GM23338 (cell line): Measurements from ENCODE around the gene DDX19B. TPM values are rescaled to one million over a fixed set of nuclear protein-coding genes. Genes with fewer than 3 reads are reported as not detected.
A peak's percentile ranks its signal among the peaks of the same experiment; 100 is the strongest.

Experiments used
- ATAC-seq: fragments of 200-7000 bp; cut with Tn5 transposase; 3 replicates; pipeline ENCODE4 v1.9.1; 2020
- DNase-seq: peaks from one replicate; pipeline ENCODE4 v3.0.0-alpha.2; 2015; ENCODE audit warnings: low spot score
- H2AFZ ChIP-seq: fragments of 200-600 bp; sonication (generic); 2 replicates; pipeline ENCODE4 v1.8.0; 2016; ENCODE audit warnings: antibody characterized with exemption, mild to moderate bottlenecking, moderate library complexity
- H3F3A ChIP-seq: fragments of 200-600 bp; sonication (generic); replicated peaks from 2 replicates; pipeline ENCODE4 v1.8.0; 2017; ENCODE audit warnings: antibody characterized with exemption, mixed run types, low read depth
- H3K27ac ChIP-seq: fragments of 200-600 bp; sonication (generic); 2 replicates; pipeline ENCODE4 v1.6.1; 2016; ENCODE audit warnings: low read depth
- H3K27me3 ChIP-seq: fragments of 200-600 bp; sonication (generic); 2 replicates; pipeline ENCODE4 v1.8.0; 2016; ENCODE audit warnings: mild to moderate bottlenecking, mixed run types, moderate library complexity; ENCODE audit not compliant: insufficient read depth
- H3K36me3 ChIP-seq: fragments of 200-600 bp; sonication (generic); 2 replicates; pipeline ENCODE4 v1.8.0; 2016; ENCODE audit warnings: mild to moderate bottlenecking; ENCODE audit not compliant: insufficient read depth
- H3K4me1 ChIP-seq: fragments of 200-600 bp; sonication (generic); 2 replicates; pipeline ENCODE4 v1.8.0; 2016; ENCODE audit warnings: mild to moderate bottlenecking, moderate library complexity; ENCODE audit not compliant: insufficient read depth
- H3K4me2 ChIP-seq: fragments of 200-600 bp; sonication (generic); 2 replicates; pipeline ENCODE4 v1.7.1; 2017; ENCODE audit warnings: mixed run types
- H3K4me3 ChIP-seq: fragments of 200-600 bp; sonication (generic); 2 replicates; pipeline ENCODE4 v1.6.1; 2016; ENCODE audit warnings: mixed run types
- H3K79me2 ChIP-seq: fragments of 200-600 bp; sonication (generic); replicated peaks from 2 replicates; pipeline ENCODE4 v1.8.0; 2017; ENCODE audit warnings: mild to moderate bottlenecking; ENCODE audit not compliant: insufficient read depth
- H3K9me2 ChIP-seq: fragments of 200-600 bp; sonication (generic); 2 replicates; pipeline ENCODE4 v1.8.0; 2017; ENCODE audit not compliant: insufficient read depth
- H4K20me1 ChIP-seq: fragments of 200-600 bp; sonication (generic); replicated peaks from 2 replicates; pipeline ENCODE4 v1.8.0; 2017; ENCODE audit warnings: mild to moderate bottlenecking; ENCODE audit not compliant: insufficient read depth
- H3K27ac Mint-ChIP-seq: 2 replicates; pipeline ENCODE4 v1.8.0; 2020; ENCODE audit warnings: inconsistent platforms, mild to moderate bottlenecking, moderate library complexity, mixed read lengths
- H3K27me3 Mint-ChIP-seq: 3 replicates; pipeline ENCODE4 v1.8.0; 2022; ENCODE audit warnings: low read depth, mild to moderate bottlenecking, moderate library complexity, mixed read lengths, inconsistent platforms; ENCODE audit not compliant: insufficient read depth, poor library complexity
- H3K36me3 Mint-ChIP-seq: 3 replicates; pipeline ENCODE4 v1.8.0; 2021; ENCODE audit warnings: low read depth, mild to moderate bottlenecking, inconsistent platforms, moderate library complexity, mixed read lengths
- H3K4me1 Mint-ChIP-seq: 3 replicates; pipeline ENCODE4 v1.8.0; 2020; ENCODE audit warnings: mild to moderate bottlenecking, inconsistent platforms, mixed read lengths
- H3K4me3 Mint-ChIP-seq: 3 replicates; pipeline ENCODE4 v1.8.0; 2021; ENCODE audit warnings: moderate library complexity, mild to moderate bottlenecking, inconsistent platforms, mixed read lengths
- H3K9me3 Mint-ChIP-seq: 3 replicates; pipeline ENCODE4 v1.8.0; 2020; ENCODE audit warnings: moderate library complexity, mild to moderate bottlenecking, inconsistent platforms, mixed read lengths
- CREB1 ChIP-seq: fragments of 250-450 bp; sonication (Bioruptor Pico); IDR thresholded peaks from 2 replicates; pipeline ENCODE4 v1.5.0; 2020; ENCODE audit warnings: low read depth, mild to moderate bottlenecking, moderate library complexity
- ETS1 ChIP-seq: IDR thresholded peaks from 2 replicates; pipeline ENCODE4 v1.6.1; 2016; ENCODE audit warnings: antibody characterized with exemption
- EZH2 ChIP-seq: fragments of 200-600 bp; sonication (generic); IDR thresholded peaks from one replicate; pipeline ENCODE4 v1.8.0; 2017; ENCODE audit warnings: antibody characterized with exemption, mild to moderate bottlenecking, low read depth; ENCODE audit not compliant: unreplicated experiment
- EZH2phosphoT487 ChIP-seq: fragments of 200-600 bp; sonication (generic); IDR thresholded peaks from one replicate; pipeline ENCODE4 v1.8.1; 2018; ENCODE audit warnings: antibody characterized with exemption; ENCODE audit not compliant: unreplicated experiment
- JUNB ChIP-seq: IDR thresholded peaks from one replicate; pipeline ENCODE4 v1.6.1; 2016; ENCODE audit warnings: antibody characterized with exemption; ENCODE audit not compliant: unreplicated experiment
- NANOG ChIP-seq: IDR thresholded peaks from 2 replicates; pipeline ENCODE4 v1.6.1; 2016; ENCODE audit warnings: antibody characterized with exemption, borderline replicate concordance
- POLR2AphosphoS5 ChIP-seq: IDR thresholded peaks from 2 replicates; pipeline ENCODE4 v1.6.1; 2016; ENCODE audit warnings: antibody characterized with exemption, low read depth
- STAT1 ChIP-seq: IDR thresholded peaks from one replicate; pipeline ENCODE4 v1.6.1; 2016; ENCODE audit warnings: antibody characterized with exemption; ENCODE audit not compliant: unreplicated experiment
- ZNF114 ChIP-seq: fragments of 250-450 bp; sonication (Bioruptor Pico); IDR thresholded peaks from 2 replicates; pipeline ENCODE4 v1.5.0; 2020; ENCODE audit warnings: mild to moderate bottlenecking, moderate library complexity
- ZNF331 ChIP-seq: fragments of 250-450 bp; sonication (Bioruptor Pico); IDR thresholded peaks from 2 replicates; pipeline ENCODE4 v1.5.0; 2020; ENCODE audit warnings: low read depth, mild to moderate bottlenecking, moderate library complexity
- polyA plus RNA-seq: library from polyadenylated mRNA; unstranded; fragments of >200 nt; fragmentation: Nextera tagmentation; extraction: Ambion mirVana; gene quantifications from 2 replicates; pipeline ENCODE4 v1.2.1, GENCODE V29; 2016
- total RNA-seq: library from RNA; depleted of rRNA; stranded (reverse); fragments of >200 nt; shearing (Covaris generic); gene quantifications from 2 replicates; pipeline ENCODE4 v1.2.3, GENCODE V29; 2014
- TF ChIP-seq, protein P1 (sequence below): IDR thresholded peaks from one replicate; pipeline ENCODE4 v1.6.1; 2018; ENCODE audit warnings: antibody characterized with exemption; ENCODE audit not compliant: unreplicated experiment

Gene DDX19B
- total and polyA plus RNA-seq, 2 experiments from 2014 or later: 42.2 to 45.8 TPM

GRCh38 chr16:70289229-70290094 is 9.5 kb upstream of the DDX19B start, which contains the start of gene AARS1:
Gene AARS1, minus strand, starts transcription at chr16:70289506. Its CDS starts 6,743 bp downstream, at chr16:70282763.
- H2AFZ ChIP-seq: no peak within 1 kb of the TSS
- peaks cover 41% of the 10 kb centered on the region for H3K36me3 Mint-ChIP-seq
- H3K9me3 Mint-ChIP-seq: peaks cover 3% of the 10 kb centered on the region; the same call in 2 of the 3 replicates
- H3F3A ChIP-seq: peaks cover 17% of the 10 kb centered on the region; the same call in 1 of the 2 replicates
- peaks cover 7% of the 10 kb centered on the region for H3K4me1 ChIP-seq
- DNase-seq (peak; percentile 100), ATAC-seq (peak; percentile 96)
- H4K20me1 ChIP-seq: peaks cover 28% of the 10 kb centered on the region
- peak within 1 kb of the TSS; percentile 98 for H3K4me2 ChIP-seq
- H3K27ac Mint-ChIP-seq: peak within 1 kb of the TSS; percentile 100
- no peaks in the 10 kb centered on the region for H3K27me3 ChIP-seq
- no peaks in the 10 kb centered on the region for H3K9me2 ChIP-seq
- H3K36me3 ChIP-seq: peaks cover 20% of the 10 kb centered on the region
- peaks cover 47% of the 10 kb centered on the region for H3K79me2 ChIP-seq
- H3K4me1 Mint-ChIP-seq: peaks cover 5% of the 10 kb centered on the region
- TF ChIP-seq NANOG: no peak
- TF ChIP-seq, protein P1, sequence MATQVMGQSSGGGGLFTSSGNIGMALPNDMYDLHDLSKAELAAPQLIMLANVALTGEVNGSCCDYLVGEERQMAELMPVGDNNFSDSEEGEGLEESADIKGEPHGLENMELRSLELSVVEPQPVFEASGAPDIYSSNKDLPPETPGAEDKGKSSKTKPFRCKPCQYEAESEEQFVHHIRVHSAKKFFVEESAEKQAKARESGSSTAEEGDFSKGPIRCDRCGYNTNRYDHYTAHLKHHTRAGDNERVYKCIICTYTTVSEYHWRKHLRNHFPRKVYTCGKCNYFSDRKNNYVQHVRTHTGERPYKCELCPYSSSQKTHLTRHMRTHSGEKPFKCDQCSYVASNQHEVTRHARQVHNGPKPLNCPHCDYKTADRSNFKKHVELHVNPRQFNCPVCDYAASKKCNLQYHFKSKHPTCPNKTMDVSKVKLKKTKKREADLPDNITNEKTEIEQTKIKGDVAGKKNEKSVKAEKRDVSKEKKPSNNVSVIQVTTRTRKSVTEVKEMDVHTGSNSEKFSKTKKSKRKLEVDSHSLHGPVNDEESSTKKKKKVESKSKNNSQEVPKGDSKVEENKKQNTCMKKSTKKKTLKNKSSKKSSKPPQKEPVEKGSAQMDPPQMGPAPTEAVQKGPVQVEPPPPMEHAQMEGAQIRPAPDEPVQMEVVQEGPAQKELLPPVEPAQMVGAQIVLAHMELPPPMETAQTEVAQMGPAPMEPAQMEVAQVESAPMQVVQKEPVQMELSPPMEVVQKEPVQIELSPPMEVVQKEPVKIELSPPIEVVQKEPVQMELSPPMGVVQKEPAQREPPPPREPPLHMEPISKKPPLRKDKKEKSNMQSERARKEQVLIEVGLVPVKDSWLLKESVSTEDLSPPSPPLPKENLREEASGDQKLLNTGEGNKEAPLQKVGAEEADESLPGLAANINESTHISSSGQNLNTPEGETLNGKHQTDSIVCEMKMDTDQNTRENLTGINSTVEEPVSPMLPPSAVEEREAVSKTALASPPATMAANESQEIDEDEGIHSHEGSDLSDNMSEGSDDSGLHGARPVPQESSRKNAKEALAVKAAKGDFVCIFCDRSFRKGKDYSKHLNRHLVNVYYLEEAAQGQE: peak; percentile 38
- 0 out of 2 replicates have a peak, but pooled peaks have one; percentile 27 for TF ChIP-seq ETS1
- peak; percentile 83 for TF ChIP-seq CREB1
- TF ChIP-seq POLR2AphosphoS5: peak; percentile 99
- no peak for TF ChIP-seq ZNF114 (CRISPR knock-in tag)
- H3K27me3 Mint-ChIP-seq: peaks cover 19% of the 10 kb centered on the region
- H3K4me3 ChIP-seq: peak within 1 kb of the TSS; percentile 99
- H3K4me3 Mint-ChIP-seq: peak within 1 kb of the TSS; percentile 97
- H3K27ac ChIP-seq: peak within 1 kb of the TSS; percentile 96

DNA sequence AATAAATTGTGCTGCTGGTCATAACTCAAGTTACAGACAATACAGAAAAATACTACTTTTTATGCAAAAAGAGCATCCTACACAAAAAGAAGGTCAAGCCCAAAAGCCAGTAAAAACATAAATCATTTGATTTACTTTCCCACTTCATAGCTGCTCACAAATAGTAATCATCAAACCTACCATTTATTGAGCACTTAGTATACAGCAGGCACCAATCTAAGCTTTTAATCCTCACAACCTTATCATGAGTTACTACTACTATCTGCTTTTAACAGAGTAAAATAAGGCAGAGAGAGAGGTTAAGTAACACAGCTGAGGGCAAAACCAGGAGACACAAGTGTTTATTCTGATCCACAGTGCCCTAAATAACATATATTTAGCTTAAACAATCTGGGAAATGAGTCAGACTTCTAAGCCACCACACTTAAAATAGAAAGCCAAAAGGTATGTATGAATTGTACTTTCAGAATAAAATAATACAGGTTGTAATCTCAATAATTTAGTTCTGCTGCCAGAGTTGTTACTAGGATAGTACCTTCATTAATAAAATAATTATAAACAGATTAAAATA is 8.0 kb upstream of the DDX19B start:
- H3K36me3 Mint-ChIP-seq: peaks cover 27% of the 10 kb centered on the region
- no peak overlapping the region for H3K4me3 Mint-ChIP-seq
- H4K20me1 ChIP-seq: peaks cover 12% of the 10 kb centered on the region
- peaks cover 7% of the 10 kb centered on the region for H3K4me1 ChIP-seq
- peaks cover 6% of the 10 kb centered on the region for H3K36me3 ChIP-seq
- 0 out of 2 replicates have a peak overlapping the region, but pooled peaks have one; percentile 96 for H3K27ac ChIP-seq
- 0 out of 2 replicates have a peak, but pooled peaks cover 7% of the 10 kb centered on the region for H3F3A ChIP-seq
- H3K79me2 ChIP-seq: peaks cover 31% of the 10 kb centered on the region
- H3K9me3 Mint-ChIP-seq: peaks cover 3% of the 10 kb centered on the region; the same call in 2 of the 3 replicates
- ATAC-seq: no peak
- no peaks in the 10 kb centered on the region for H3K9me2 ChIP-seq
- no peak overlapping the region for H2AFZ ChIP-seq
- H3K27me3 ChIP-seq: no peaks in the 10 kb centered on the region
- peak overlapping the region; percentile 99; the same call in 1 of the 2 replicates for H3K27ac Mint-ChIP-seq
- peaks cover 19% of the 10 kb centered on the region for H3K27me3 Mint-ChIP-seq
- H3K4me1 Mint-ChIP-seq: peaks cover 5% of the 10 kb centered on the region
- DNase-seq: no peak
- no peak overlapping the region for H3K4me2 ChIP-seq
- no peak overlapping the region for H3K4me3 ChIP-seq
- TF ChIP-seq STAT1 (no peak), ZNF331 (CRISPR knock-in tag) (no peak), CREB1 (no peak), POLR2AphosphoS5 (no peak), JUNB (no peak), EZH2 (no peak), EZH2phosphoT487 (no peak), ETS1 (no peak), NANOG (no peak), ZNF114 (CRISPR knock-in tag) (no peak)
